PFSK-1 (cell line): Measurements from ENCODE around the gene MARCHF10.

Experiments
- FOXP2 ChIP-seq: optimal IDR thresholded peaks from 2 replicates; pipeline ENCODE3; 2011; ENCODE audit warnings: borderline replicate concordance, control low read depth, inconsistent platforms; ENCODE audit not compliant: insufficient read depth; ENCODE audit errors: extremely low read length, extremely low read depth
- POLR2AphosphoS5 ChIP-seq: IDR thresholded peaks from 2 replicates; pipeline ENCODE4 v1.6.1; 2012; ENCODE audit warnings: low read depth, mild to moderate bottlenecking, control low read depth, low read length, moderate library complexity
- REST ChIP-seq, 2 experiments: IDR thresholded peaks; 2 replicates each; pipeline versions ENCODE4 v1.6.1 to v1.8.0; 2011 to 2012; ENCODE audit warnings: low read depth in 2 of 2, low read length in 2 of 2, control low read depth in 1 of 2, inconsistent platforms in 1 of 2, mild to moderate bottlenecking in 1 of 2, moderate library complexity in 1 of 2; ENCODE audit not compliant: insufficient read depth in 1 of 2
- SIN3A ChIP-seq: IDR thresholded peaks from 2 replicates; pipeline ENCODE4 v1.6.1; 2012; ENCODE audit warnings: mild to moderate bottlenecking, low read length, moderate library complexity, borderline replicate concordance; ENCODE audit not compliant: insufficient read depth
- TAF1 ChIP-seq: IDR thresholded peaks from 2 replicates; pipeline ENCODE4 v1.6.1; 2012; ENCODE audit warnings: low read length, control low read depth, borderline replicate concordance; ENCODE audit not compliant: insufficient read depth

Gene MARCHF10

GRCh38 chr17:62664336-62665120 is 143.6 kb downstream of the MARCHF10 start:
- TF ChIP-seq TAF1, result no peak
- no peak for TF ChIP-seq FOXP2
- TF ChIP-seq SIN3A, result no peak
- no peak for TF ChIP-seq REST (IDR thresholded peaks at IDR 0.05; ENCODE audit: insufficient read depth in 1 of 2, low read depth in 2 of 2, low read length in 2 of 2)
- no peak for TF ChIP-seq POLR2AphosphoS5

- TF ChIP-seq FOXP2, result no peak
Measured at GRCh38 chr17:62663304-62663703, 144.8 kb downstream of the MARCHF10 start.

GRCh38 chr17:62662855-62663254 is 145.3 kb downstream of the MARCHF10 start:
- TF ChIP-seq SIN3A, result no peak
- no peak for TF ChIP-seq REST (IDR thresholded peaks at IDR 0.05; ENCODE audit: insufficient read depth in 1 of 2, low read depth in 2 of 2, low read length in 2 of 2)

GRCh38 chr17:62661337-62661736 is 146.8 kb downstream of the MARCHF10 start:
- no peak for TF ChIP-seq POLR2AphosphoS5
- TF ChIP-seq FOXP2, result no peak
- TF ChIP-seq REST (IDR thresholded peaks at IDR 0.05; ENCODE audit: insufficient read depth in 1 of 2, low read depth in 2 of 2, low read length in 2 of 2), result no peak
- TF ChIP-seq SIN3A, result no peak
- TF ChIP-seq TAF1, result no peak

- no peak for TF ChIP-seq TAF1
- no peak for TF ChIP-seq SIN3A
- TF ChIP-seq POLR2AphosphoS5, result no peak
- TF ChIP-seq FOXP2, result no peak
- no peak for TF ChIP-seq REST (IDR thresholded peaks at IDR 0.05; ENCODE audit: insufficient read depth in 1 of 2, low read depth in 2 of 2, low read length in 2 of 2)
Measured at GRCh38 chr17:62660629-62661118, 147.4 kb downstream of the MARCHF10 start.
